NCI-H1417 treated with DMSO at 0.1 percent for 48 hours (cell line): ENCODE results near the gene DNAH2.

Source experiments
- DNase-seq: peaks from one replicate; lab custom pipeline; 2025; lab: John Stamatoyannopoulos, UW

The DNAH2 gene

GRCh38 chr17:7727886-7728285, 10.3 kb downstream of the DNAH2 start:
- no peak for DNase-seq

GRCh38 chr17:7729816-7730215, 12.3 kb downstream of the DNAH2 start:
- DNase-seq, result no peak

GRCh38 chr17:7732981-7733539, 15.5 kb downstream of the DNAH2 start:
- DNase-seq, result no peak

DNA sequence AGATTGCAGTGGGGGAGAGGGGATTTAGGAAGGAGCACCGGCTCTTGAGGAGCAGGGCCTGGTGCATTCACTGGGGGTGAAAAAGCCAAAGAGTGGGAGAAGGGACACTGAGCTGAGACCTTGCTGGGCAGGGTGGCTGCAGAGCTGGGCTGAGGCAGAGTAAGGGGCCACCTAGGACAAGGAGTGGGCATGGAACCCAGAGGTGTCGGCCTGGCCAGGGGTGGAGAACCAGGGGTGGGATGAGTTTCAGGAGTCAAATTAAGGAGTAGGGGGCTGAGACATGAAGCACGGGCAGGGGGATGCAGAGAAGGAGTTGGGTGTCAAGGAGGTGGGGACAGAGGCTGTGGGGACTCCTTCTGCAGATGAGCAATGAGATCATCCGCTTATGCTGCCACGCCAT, 20.1 kb downstream of the DNAH2 start:
- no peak for DNase-seq

GRCh38 chr17:7739746-7740145, 22.2 kb downstream of the DNAH2 start:
- no peak for DNase-seq

DNA sequence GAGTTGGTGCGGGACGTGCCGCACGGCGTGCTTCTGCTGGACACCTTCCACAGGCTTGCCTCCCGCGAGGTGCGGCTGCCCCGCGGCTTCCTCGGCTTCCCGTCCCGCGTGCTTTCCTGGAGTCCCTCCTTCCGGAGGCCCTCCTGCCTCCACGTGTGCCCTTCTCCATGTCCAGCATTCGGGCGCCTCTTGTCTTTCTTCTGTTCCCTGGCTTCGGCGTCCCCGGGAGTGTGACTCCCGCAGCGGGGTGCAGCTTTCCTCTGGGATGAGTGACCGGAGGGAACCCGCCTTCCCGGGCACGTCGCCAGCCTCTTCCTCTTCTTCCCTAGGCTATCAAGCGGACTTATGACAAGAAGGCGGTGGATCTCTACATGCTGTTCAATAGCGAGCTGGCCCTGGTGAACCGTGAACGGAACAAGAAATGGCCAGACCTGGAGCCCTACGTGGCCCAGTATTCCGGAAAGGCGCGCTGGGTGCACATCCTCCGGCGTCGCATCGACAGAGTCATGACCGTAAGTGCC, 23.0 kb downstream of the DNAH2 start:
- DNase-seq, result no peak

GRCh38 chr17:7742729-7743128, 25.2 kb downstream of the DNAH2 start:
- DNase-seq, result no peak

- no peak for DNase-seq
Measured at GRCh38 chr17:7744416-7744815, 26.9 kb downstream of the DNAH2 start.

GRCh38 chr17:7745748-7746470, 28.4 kb downstream of the DNAH2 start:
- no peak for DNase-seq

DNA sequence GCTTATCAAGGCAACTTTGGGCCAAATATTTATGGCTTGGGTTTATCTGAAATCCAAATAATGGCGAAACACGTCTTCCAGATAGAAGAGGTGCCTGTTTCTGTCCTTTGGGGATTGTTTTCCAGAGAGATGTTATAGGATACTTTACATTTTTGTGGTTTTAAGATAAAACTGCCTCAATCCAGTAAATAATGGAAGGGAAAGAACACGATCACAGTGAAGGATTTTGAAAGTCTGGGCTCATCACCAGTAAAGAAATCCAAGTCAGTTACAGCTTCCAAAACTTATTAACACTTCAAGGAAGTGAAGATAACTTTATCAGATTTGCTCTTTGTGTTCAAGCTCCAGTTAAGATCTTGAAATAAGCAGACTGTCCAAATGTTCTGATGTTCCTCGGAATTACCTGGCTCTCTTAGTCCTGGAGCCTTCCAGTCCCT, 30.1 kb downstream of the DNAH2 start:
- no peak for DNase-seq

GRCh38 chr17:7748076-7748775, 30.7 kb downstream of the DNAH2 start:
- DNase-seq, result no peak

GRCh38 chr17:7750321-7750821, 32.8 kb downstream of the DNAH2 start:
- no peak for DNase-seq

GRCh38 chr17:7754656-7755055, 37.1 kb downstream of the DNAH2 start:
- DNase-seq, result no peak

GRCh38 chr17:7755095-7755890, 37.7 kb downstream of the DNAH2 start:
- DNase-seq, result no peak

DNA sequence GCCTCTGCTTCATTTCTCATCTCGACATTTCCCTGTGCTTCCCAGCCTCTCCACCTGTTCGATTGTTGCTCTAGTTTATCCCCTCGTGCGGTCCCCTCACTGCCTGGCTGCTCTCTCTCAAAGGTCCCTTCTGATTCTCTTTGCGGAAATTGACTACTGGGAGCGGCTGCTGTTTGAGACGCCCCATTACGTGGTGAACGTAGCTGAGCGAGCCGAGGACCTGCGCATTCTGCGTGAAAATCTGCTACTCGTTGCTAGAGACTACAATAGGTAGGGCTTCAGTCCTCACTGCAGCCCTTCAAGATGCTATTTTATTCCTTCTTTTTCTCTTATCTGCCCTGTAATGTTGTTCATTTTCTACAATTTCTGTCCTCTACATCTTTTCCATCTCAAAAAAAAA, 39.4 kb downstream of the DNAH2 start:
- no peak for DNase-seq

DNA sequence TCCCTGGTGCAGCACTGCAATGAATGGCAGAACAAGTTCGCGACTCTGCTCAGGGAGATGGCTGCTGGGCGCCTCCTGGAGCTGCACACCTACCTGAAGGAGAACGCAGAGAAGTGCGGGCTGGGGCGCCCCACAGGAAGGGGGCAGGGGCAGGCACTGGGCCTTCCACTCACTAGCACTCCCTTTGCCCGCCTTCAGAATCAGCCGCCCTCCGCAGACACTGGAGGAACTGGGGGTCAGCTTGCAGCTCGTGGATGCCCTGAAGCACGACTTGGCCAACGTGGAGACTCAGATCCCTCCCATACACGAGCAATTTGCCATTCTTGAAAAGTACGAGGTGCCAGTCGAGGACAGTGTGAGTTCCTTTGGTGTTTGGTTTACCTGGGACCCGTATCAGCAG, 46.4 kb downstream of the DNAH2 start:
- DNase-seq, result no peak

GRCh38 chr17:7767004-7767403, 49.5 kb downstream of the DNAH2 start:
- no peak for DNase-seq

DNA sequence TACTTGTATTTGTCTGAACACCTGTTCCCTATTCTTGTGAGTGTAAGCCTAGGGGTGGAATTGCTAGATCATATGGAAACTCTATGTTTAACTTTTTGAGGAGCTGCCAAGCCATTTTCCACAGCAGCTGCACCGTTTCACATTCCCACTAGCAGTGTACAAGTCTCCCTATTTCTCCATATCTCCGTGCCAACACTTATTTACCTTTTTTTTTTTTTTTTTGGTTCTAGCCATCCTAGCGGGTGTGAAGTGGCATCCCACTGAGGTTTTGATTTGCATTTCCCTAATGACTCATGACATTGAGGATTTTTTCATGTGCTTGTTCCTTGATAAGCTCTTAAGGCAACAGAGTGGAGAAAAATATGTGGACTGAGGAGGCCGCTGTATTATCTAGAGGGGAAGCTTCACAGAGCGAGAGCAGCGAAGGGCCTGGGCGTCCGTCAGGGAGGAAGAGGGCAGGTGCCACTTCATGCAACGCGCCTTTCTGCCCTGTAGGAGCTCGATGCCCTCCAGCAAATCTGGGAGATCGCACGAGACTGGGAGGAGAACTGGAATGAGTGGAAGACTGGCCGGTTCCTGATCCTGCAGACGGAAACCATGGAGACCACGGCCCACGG, 50.0 kb downstream of the DNAH2 start:
- no peak for DNase-seq

- no peak for DNase-seq
Measured at GRCh38 chr17:7769854-7770253, 52.3 kb downstream of the DNAH2 start.

- no peak for DNase-seq
Measured at GRCh38 chr17:7774055-7774521, 56.5 kb downstream of the DNAH2 start.

DNA sequence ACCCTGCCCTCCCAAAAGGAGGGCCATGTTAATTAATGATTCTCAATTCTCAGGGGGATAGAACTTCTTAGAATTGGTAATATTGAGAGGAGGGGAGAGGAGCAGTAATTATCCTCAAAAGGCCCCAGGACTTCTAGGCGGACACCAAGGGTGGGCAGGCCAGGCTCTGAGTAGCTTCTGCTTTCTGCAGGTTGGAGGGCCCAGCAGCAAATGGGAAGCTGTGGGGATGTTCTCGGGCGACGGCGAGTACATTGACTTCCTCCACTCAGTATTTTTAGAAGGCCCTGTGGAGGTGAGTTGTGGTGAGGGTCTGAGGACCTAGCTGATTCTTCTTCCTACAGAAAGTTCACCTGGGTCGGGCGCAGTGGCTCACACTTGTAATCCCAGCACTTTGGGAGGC, 57.5 kb downstream of the DNAH2 start:
- no peak for DNase-seq

DNA sequence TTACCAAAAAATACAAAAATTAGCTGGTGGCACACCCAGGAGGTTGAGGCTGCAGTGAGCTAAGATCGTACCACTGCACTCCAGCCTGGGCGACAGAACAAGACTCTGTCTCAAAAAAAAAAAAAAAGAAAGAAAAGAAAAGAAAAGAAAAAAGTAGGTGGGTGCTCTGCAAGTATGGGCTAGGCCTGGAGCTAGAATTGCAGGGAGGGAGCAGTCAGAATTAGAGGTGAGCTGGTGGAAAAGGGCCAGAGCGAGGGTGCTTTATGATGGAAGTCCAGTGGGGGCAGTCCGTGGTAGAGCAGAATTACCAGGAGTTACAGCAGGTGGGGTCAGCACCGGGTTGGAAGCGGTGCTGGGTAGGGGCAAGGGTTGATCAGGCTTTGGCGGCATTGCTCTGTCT, 59.5 kb downstream of the DNAH2 start:
- DNase-seq, result no peak
